MV-4-11 (cell line): Measurements from ENCODE around the gene ZNF473.

Source experiments
- DNase-seq: peaks from one replicate; lab custom pipeline; 2025; lab: John Stamatoyannopoulos, UW

The ZNF473 gene

DNA sequence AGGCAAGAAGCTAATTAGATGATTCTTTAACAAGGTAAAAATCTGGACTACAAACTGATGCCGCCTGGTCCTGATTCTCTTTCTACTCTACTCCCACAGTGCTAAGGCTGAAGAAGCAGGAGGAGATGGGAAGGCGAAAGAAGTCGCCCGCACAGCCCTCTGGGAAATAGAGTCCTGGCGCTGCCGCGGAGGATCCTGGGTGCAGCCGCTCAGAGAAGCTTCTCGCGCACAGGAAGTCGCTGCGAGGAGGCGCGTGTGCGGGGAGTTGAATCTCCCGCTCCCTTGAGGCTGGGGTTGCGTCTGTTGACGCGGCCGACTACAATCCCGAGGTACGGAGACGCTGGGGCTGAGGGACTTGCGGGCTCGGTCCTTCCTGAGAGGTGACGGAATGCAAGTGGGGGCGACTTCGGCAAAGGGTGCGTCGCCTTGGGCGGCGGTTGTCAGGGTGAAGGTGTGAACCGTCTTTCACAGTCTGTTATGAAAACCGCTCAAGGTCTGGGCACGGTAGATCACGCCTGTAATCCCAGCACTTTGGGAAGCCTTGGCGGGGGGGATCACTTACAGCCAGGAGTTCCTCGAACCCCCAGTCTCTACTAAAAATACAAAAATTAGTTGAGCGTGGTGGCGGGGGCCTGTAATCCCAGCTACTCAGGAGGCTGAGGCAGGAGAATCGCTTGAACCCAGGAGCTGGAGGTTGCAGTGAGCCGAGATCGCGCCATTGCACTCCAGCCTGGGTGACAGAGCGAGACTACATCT is at the start of gene ZNF473:
Gene ZNF473, plus strand, starts transcription at position 212 of the 756 bp plus-strand sequence. CDS start 5,078 bp downstream, outside the sequence.
- DNase-seq: peak; percentile 99

DNA sequence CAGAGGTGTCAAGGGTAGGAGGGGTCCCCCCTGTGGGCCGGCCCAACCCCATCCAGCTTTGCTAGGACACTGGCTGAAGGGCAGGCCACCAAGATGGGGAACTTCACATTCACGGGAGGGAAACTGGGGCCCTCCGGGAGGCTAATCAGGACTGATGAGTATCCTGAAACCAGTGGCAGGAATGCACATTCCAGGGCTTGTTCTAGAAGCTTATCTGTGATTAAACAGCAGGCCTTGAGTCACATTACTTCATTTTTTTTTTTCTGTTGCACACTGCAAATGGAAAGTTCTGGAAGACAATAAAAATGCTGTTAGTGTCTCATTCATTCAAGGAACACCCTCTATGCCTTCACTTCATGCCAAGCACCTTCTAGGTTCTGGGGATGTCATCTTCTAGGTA is 49.3 kb upstream of the ZNF473 start:
- DNase-seq: no peak

- DNase-seq: no peak
Observed at GRCh38 chr19:49977076-49977475, 48.7 kb upstream of the ZNF473 start.

DNA sequence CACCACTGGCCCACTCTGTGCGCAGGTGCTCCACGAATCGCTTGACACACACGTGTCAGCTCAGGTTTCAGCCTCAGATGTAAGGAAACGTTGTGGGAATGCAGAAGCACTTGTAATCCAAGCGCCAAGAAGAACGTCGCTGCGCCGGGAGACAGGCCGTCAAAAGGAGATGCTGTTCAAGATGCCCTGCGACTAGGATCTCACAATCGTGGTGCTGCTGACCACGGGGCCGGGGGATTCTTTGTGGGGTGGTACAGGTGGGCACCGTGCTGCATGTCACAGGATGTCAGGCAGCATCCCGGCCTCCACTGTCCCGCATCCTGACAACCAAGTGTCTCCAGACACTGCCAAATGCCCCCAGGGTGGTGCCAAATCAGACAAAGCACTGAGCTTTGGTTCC is 47.9 kb upstream of the ZNF473 start:
- DNase-seq: no peak

- DNase-seq: no peak
Observed at GRCh38 chr19:49978324-49978723, 47.5 kb upstream of the ZNF473 start.

DNA sequence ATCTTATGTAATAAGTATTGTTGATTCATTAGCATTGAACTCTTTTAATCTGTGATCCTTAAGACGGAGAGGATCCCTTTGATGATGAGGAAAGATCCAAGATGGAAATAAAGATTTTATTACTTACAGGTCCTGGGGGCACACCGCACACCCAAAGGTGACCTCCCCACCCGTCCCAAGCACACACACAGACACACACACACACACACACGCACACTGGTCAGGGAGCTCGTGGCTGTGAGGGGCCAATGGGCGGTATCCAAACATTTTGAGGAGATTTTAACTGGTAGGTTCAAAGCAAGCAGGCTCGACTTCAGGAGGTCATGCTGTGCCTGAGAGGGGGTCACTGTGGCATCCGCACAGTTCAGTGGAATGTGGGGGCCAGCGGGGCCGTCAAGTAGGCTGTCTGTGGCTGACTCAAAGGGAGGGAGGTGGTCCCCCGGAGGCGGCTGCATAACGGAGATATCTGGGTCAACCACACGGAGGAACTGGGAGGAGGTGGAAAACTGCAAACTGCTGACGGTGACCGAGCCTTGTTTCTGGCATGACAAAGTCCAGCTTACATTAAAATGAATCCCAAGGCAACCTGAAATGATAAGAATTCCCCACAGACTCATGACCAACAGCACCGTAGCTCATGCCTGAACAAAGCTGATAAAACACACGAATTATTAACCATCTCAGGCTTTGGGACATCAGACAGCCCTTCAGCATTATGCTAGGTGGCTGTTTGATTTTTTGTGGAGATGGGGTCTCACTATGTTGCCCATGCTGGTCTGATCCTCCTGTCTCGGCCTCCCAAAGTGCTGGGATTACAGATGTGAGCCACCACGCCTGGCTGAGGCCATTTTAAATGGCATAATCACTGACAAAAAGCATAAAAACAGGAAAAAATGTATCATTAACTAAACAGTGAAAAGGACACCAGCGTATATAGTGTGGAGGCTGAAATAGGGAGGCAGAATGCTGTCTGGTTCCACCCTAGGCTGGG is 43.9 kb upstream of the ZNF473 start:
- DNase-seq: no peak

DNA sequence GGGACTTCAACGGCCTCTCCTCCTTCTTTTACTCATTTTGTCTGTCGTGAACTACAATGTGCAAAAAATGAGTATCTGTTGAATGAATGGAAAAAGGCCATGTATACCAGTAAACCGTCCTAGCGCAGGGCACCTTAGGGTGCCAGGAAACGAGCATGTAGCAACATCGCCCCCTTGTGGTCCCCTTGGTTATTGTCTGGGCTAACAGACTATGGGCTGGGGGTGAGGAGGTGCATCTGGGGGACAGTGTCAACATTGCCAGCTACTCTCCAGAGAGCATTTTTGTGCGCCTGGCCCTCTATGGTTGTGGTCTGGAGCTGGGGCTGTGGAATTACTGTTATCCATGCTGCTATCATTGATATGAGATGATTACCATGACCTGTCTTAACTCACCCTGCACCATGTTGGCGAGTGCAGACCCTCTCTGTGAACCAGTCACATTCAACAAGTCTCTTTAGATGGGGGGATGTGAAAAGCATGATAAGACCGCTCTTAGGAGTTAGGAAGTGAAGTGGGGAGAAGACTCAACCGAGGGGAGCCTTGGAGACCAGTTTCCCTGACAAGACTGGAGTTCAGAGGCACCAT is 42.1 kb upstream of the ZNF473 start:
- peak; percentile 74 for DNase-seq

- DNase-seq: no peak
Observed at GRCh38 chr19:49984491-49984890, 41.3 kb upstream of the ZNF473 start.

DNA sequence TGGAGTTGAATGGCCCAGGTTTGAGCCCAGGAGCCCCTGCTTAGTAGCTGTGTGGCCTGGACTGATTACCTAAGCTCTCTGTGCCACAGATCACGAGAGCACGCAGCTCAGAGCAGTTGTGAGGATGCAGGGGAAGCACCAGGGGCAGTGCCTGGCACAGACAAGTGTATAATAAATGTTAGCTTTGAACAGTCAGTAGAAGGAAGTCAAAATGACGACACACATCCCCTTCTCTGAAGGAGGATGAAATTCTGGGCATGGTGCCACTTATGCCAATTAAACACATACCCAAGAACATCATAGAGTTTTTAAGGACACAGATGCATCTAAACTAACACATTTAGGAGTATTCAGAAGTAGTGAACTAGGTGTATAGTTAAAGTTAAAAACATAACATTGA is 39.9 kb upstream of the ZNF473 start:
- peak; percentile 8 for DNase-seq

DNA sequence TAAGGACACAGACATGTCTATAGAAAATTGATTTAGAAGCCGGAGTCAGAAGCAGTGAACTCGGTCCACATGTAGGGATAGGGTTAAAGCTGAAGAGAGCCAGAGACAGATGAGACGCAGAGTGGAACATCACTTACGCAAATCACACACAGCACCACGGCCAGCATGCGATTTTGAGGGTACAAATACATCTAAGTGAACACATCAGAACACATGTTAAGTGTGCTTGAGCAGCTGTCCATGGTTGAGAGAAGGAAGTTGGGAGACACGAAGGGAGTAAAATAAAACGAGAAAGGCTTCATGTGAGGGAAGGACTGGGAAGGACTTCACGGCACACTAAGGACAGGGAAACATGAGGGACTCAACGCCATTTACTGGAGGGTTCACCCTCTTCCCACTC is 39.5 kb upstream of the ZNF473 start:
- DNase-seq: no peak

- peak; percentile 99 for DNase-seq
Observed at GRCh38 chr19:49987159-49987698, 38.6 kb upstream of the ZNF473 start.

DNA sequence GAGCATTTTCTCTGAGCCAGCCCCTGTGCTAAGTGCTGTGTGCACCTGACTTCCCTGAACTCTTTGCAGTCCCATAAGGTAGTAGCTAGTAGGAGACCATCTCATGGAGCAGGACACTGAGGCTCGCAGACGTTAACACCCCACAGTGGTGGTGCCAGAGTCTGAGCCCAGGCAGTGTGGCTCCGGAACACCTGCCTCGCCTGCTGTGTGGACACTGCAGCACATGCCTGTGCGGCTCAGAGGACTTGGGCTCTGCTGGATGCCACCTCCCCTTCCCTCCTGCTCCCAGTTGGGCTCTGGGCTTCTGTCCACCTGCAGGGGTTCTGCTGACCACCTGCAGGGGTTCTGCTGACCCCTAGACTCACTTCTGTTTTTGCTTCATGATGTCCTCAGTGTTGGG is 37.8 kb upstream of the ZNF473 start:
- no peak for DNase-seq

DNA sequence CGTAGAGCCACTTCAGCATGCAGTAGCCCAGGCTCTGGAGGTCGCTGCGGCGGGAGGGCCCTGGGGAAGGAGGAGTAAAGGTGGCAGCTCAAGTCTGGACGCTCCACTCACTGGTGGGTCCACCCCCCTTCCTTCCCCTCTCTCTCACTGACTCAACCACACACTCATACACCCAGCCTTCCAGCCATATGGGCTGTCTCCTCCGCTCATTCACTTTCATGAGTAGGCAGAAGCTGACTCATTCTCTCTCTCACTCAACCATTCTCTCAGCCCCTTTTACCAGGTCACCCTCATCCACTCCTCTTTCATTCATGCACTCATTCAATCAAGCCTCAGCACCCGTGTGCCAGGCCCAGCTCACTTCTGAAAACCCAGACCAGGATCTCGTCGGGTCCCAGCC is 37.4 kb upstream of the ZNF473 start:
- no peak for DNase-seq

DNA sequence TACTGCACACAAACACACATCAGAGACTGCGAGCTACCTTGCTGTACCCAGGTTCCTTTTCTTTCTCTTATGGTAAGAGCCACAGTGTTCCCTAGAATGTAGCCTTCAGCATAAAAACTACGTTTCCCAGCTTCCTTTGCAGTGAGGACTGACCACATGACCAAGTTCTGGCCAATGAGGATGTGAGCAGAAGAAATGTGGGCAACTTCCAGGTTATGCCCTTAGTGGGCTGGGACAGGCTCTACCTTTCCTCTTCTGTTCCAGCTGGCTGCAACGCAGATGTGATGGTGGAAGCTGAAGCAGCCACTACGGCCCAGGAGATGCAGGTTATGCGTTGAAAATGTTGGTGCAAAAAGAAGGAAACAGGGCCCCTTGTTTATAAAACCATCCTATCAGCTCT is 28.1 kb upstream of the ZNF473 start:
- DNase-seq: peak; percentile 59

DNA sequence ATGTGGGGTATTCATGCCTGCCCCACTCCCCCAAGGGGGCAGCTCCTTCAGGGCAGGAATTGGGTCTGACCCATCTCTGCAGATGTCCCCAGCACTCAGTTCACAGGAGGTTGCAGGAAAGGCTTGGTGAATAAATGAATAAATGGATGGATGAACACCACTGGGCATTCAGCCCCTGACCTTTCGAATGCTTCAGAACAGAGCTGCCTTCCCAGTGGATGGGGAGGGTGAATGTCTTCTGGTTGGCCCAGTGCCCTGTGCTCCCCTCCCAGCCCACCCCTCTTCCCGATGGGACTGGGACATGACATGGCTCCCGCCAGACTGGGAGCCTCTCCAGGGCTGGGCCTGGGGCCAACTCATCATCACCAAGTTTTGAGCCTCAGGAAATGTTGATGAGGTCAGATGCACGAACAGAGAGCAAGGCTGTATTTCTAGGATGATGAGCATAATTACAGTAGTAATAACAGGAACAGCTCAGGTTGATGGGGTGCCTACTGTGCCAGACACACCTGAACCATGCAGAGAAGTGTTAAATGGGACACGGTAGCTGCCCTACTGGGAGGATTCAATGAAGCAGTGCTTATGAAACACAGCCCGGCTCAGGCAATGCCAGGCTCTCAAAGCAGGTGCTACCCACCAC is 26.3 kb upstream of the ZNF473 start:
- DNase-seq: no peak

DNA sequence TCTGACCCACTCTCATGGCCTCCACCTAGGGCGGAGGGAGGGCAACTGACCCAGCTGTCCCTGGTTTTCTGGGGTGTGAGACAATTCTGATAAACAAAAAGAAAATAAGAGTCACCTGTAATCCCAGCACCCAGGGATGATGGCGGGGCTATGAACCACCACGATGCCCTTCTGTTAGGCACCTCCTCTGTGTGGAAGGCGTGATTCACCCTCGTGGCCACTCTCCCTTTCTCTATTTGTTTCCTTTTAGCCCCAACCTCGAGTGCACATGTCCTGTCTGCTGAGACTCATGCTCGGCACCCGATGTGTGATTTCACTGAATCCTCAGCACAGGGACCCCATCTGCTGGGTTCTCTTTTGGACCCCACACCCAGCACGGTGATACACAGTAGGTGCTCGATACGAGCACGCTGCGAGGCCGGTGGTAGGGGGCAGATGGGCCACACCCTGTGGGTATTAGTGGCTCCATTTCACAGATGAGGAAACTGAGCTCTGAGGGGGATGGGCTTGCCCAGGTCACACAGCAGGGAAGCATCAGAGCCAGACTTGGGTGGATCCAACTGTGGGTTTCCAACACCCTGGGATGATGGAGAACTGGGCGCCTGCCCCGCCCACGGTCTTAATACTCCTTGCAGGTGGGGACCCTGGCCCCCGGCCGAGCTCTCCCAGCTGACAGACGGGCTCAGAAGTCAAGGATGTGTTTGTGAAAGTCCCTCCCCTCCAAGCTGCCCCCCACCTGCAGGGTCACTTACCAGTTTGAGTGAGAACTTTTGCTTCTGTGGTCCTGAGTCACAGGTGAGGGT is 25.6 kb upstream of the ZNF473 start:
- DNase-seq: no peak

GRCh38 chr19:50000841-50001557 is 24.8 kb upstream of the ZNF473 start:
- DNase-seq: peak; percentile 70

DNA sequence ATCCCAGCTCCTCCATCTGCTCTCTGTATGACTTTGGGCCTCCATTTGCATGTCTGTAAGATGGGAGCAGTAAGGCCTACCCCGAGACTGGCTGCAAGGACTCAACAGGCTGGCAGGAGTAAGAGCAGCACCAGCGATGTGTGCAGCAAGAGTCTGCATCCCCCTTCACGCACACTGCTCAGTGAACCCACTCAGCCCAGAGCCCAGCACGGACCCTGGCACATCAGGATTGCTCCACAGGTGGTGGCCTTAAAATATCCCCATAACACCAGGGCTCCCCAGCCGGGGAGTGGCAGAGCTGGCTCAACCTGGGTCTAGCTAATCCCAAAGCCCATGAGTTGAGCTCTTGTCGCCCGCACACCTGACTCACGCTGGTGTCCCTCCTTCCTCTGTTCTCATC is 24.0 kb upstream of the ZNF473 start:
- DNase-seq: no peak

- no peak for DNase-seq
Observed at GRCh38 chr19:50002386-50002960, 23.3 kb upstream of the ZNF473 start.

- DNase-seq: peak; percentile 31
Observed at GRCh38 chr19:50003254-50003788, 22.5 kb upstream of the ZNF473 start.
